HG03066 (cell line): ENCODE results near the gene AZIN2.

Source experiments
- ATAC-seq: cut with Tn5 transposase; IDR thresholded peaks from one replicate; pipeline ENCODE4 v1.9.1; 2021; ENCODE audit warnings: low read depth; ENCODE audit not compliant: unreplicated experiment

AZIN2 gene

GRCh38 chr1:33148615-33149014 lies 67.7 kb downstream of the AZIN2 start:
- ATAC-seq: no peak

GRCh38 chr1:33149453-33150190 lies 68.7 kb downstream of the AZIN2 start:
- ATAC-seq: no peak

GRCh38 chr1:33150522-33150921 lies 69.6 kb downstream of the AZIN2 start:
- ATAC-seq: no peak

- no peak for ATAC-seq
Measured at GRCh38 chr1:33151116-33151515, 70.2 kb downstream of the AZIN2 start.

- ATAC-seq: no peak
Measured at GRCh38 chr1:33152685-33153432, 71.9 kb downstream of the AZIN2 start.

GRCh38 chr1:33153650-33154049 lies 72.7 kb downstream of the AZIN2 start:
- no peak for ATAC-seq

GRCh38 chr1:33155877-33156538 lies 75.1 kb downstream of the AZIN2 start:
- no peak for ATAC-seq

GRCh38 chr1:33157131-33157530 lies 76.2 kb downstream of the AZIN2 start:
- ATAC-seq: no peak

GRCh38 chr1:33158366-33158765 lies 77.4 kb downstream of the AZIN2 start:
- no peak for ATAC-seq

- no peak for ATAC-seq
Measured at GRCh38 chr1:33159577-33159976, 78.6 kb downstream of the AZIN2 start.

GRCh38 chr1:33161061-33161681 lies 80.2 kb downstream of the AZIN2 start:
- no peak for ATAC-seq

GRCh38 chr1:33162141-33162540 lies 81.2 kb downstream of the AZIN2 start:
- ATAC-seq: no peak

- no peak for ATAC-seq
Measured at GRCh38 chr1:33163621-33164519, 82.9 kb downstream of the AZIN2 start.

- no peak for ATAC-seq
Measured at GRCh38 chr1:33165209-33165608, 84.3 kb downstream of the AZIN2 start.

GRCh38 chr1:33165809-33166208 lies 84.9 kb downstream of the AZIN2 start:
- ATAC-seq: no peak

GRCh38 chr1:33167650-33168447 lies 86.9 kb downstream of the AZIN2 start:
- no peak for ATAC-seq

GRCh38 chr1:33168556-33169289 lies 87.8 kb downstream of the AZIN2 start:
- ATAC-seq: no peak

GRCh38 chr1:33169290-33170055 lies 88.5 kb downstream of the AZIN2 start:
- ATAC-seq: no peak
